Stimulated activated CD4-positive, alpha-beta T cell treated with anti-CD3 and anti-CD28 coated beads, Interleukin-15, amount 100 ng/mL, for 48 hours (primary cell): Measurements from ENCODE around the gene ATP9B.

Experiments
- DNase-seq, 2 donors: peaks; one replicate each; pipeline ENCODE4 v3.0.0-alpha.2; 2020; ENCODE audit warnings: low read depth in 2 of 2

Gene ATP9B

GRCh38 chr18:79396431-79397246 is 327.4 kb downstream of the ATP9B start:
- DNase-seq: no peak

GRCh38 chr18:79397247-79397829 is 328.1 kb downstream of the ATP9B start:
- no peak for DNase-seq

- no peak for DNase-seq
Measured at GRCh38 chr18:79397830-79398761, 328.9 kb downstream of the ATP9B start.

GRCh38 chr18:79399275-79400081 is 330.3 kb downstream of the ATP9B start:
- DNase-seq: no peak

GRCh38 chr18:79400091-79400590 is 330.9 kb downstream of the ATP9B start:
- no peak for DNase-seq

GRCh38 chr18:79400591-79401381 is 331.6 kb downstream of the ATP9B start:
- DNase-seq: no peak

GRCh38 chr18:79401494-79402208 is 332.5 kb downstream of the ATP9B start:
- DNase-seq: no peak

- DNase-seq: no peak
Measured at GRCh38 chr18:79402209-79402576, 333.0 kb downstream of the ATP9B start.

- no peak for DNase-seq
Measured at GRCh38 chr18:79402977-79403722, 334.0 kb downstream of the ATP9B start.

GRCh38 chr18:79403723-79404566 is 334.8 kb downstream of the ATP9B start:
- no peak for DNase-seq

GRCh38 chr18:79404567-79404910 is 335.3 kb downstream of the ATP9B start:
- DNase-seq: no peak

GRCh38 chr18:79405019-79405780 is 336.0 kb downstream of the ATP9B start:
- peak; percentile 75 to 78 for DNase-seq

- peak; percentile 81 to 85 for DNase-seq
Measured at GRCh38 chr18:79405781-79406575, 336.8 kb downstream of the ATP9B start.

- DNase-seq: no peak
Measured at GRCh38 chr18:79406708-79407107, 337.5 kb downstream of the ATP9B start.

GRCh38 chr18:79409313-79409712 is 340.1 kb downstream of the ATP9B start:
- DNase-seq: no peak

- no peak for DNase-seq
Measured at GRCh38 chr18:79410171-79410641, 341.0 kb downstream of the ATP9B start.
